HepG2 (cell line): Measurements from ENCODE around the gene NFE2L2. TPM values are rescaled to one million over a fixed set of nuclear protein-coding genes. Genes with fewer than 3 reads are reported as not detected.

ENCODE experiments used
- AGO1 ChIP-seq: fragments of 200-400 bp; formaldehyde crosslinking; IDR thresholded peaks from 2 replicates; pipeline ENCODE4 v1.6.1; 2017; ENCODE audit warnings: mild to moderate bottlenecking, low read depth, low read length, moderate library complexity; ENCODE audit not compliant: poor library complexity, severe bottlenecking
- AHR ChIP-seq: IDR thresholded peaks from 2 replicates; pipeline ENCODE4 v1.6.1; 2018; ENCODE audit warnings: missing genetic modification reagents, missing compliant biosample characterization
- ATF3 ChIP-seq: sonication (generic); formaldehyde crosslinking; IDR thresholded peaks from 2 replicates; pipeline ENCODE4 v1.4.0; 2020; ENCODE audit warnings: missing genetic modification reagents
- FOSL1 ChIP-seq: sonication (generic); formaldehyde crosslinking; IDR thresholded peaks from 2 replicates; pipeline ENCODE4 v1.9.0; 2021; ENCODE audit warnings: missing genetic modification reagents, borderline replicate concordance
- GABPA ChIP-seq, 2 experiments: IDR thresholded peaks; 2 replicates each; pipeline ENCODE4 v1.6.1; 2011 to 2016; ENCODE audit warnings: low read depth in 2 of 2, low read length in 1 of 2, missing biosample characterization in 1 of 2, missing genetic modification characterization in 1 of 2
- HDAC1 ChIP-seq: sonication (generic); formaldehyde crosslinking; IDR thresholded peaks from 2 replicates; pipeline ENCODE4 v1.5.1; 2020; ENCODE audit warnings: mild to moderate bottlenecking, missing genetic modification reagents
- HOXA9 ChIP-seq: sonication (generic); formaldehyde crosslinking; IDR thresholded peaks from 2 replicates; pipeline ENCODE4 v1.8.1; 2022; ENCODE audit warnings: missing genetic modification reagents, mild to moderate bottlenecking, moderate library complexity, borderline replicate concordance
- KLF16 ChIP-seq, 2 experiments: sonication (generic) in 1 of 2; formaldehyde crosslinking in 1 of 2; IDR thresholded peaks; 2 replicates each; pipeline versions ENCODE4 v1.6.1 to v1.8.0; 2016 to 2023; ENCODE audit warnings: missing genetic modification reagents in 2 of 2, missing compliant biosample characterization in 1 of 2
- NR2F6 ChIP-seq, 2 experiments: IDR thresholded peaks; 2 replicates each; pipeline ENCODE4 v1.6.1; 2016; ENCODE audit warnings: antibody characterized with exemption in 1 of 2, mild to moderate bottlenecking in 1 of 2
- RCOR2 ChIP-seq: IDR thresholded peaks from 2 replicates; pipeline ENCODE4 v1.6.1; 2016; ENCODE audit warnings: missing biosample characterization, missing genetic modification reagents
- RFXAP ChIP-seq: sonication (generic); formaldehyde crosslinking; IDR thresholded peaks from 2 replicates; pipeline ENCODE4 v1.4.0; 2020; ENCODE audit warnings: missing genetic modification reagents, borderline replicate concordance
- UBTF ChIP-seq: sonication (generic); formaldehyde crosslinking; IDR thresholded peaks from 2 replicates; pipeline ENCODE4 v1.4.0; 2020; ENCODE audit warnings: mild to moderate bottlenecking, missing genetic modification reagents
- ZBTB20 ChIP-seq: sonication (generic); formaldehyde crosslinking; IDR thresholded peaks from 2 replicates; pipeline ENCODE4 v1.8.1; 2023; ENCODE audit warnings: missing genetic modification reagents, low read depth, mild to moderate bottlenecking, borderline replicate concordance
- ZBTB7B ChIP-seq: sonication (generic); formaldehyde crosslinking; IDR thresholded peaks from 2 replicates; pipeline ENCODE4 v1.4.0; 2020; ENCODE audit warnings: missing genetic modification reagents
- ZFP1 ChIP-seq: IDR thresholded peaks from 2 replicates; pipeline ENCODE4 v1.6.1; 2016
- ZNF362 ChIP-seq: sonication (generic); formaldehyde crosslinking; IDR thresholded peaks from 2 replicates; pipeline ENCODE4 v1.4.0; 2020; ENCODE audit warnings: missing genetic modification reagents, mild to moderate bottlenecking, borderline replicate concordance
- ZNF816 ChIP-seq: sonication (generic); formaldehyde crosslinking; IDR thresholded peaks from 2 replicates; pipeline ENCODE4 v1.8.0; 2022; ENCODE audit warnings: missing genetic modification reagents, mild to moderate bottlenecking, borderline replicate concordance
- polyA plus RNA-seq, 8 experiments: library from polyadenylated mRNA; depleted of rRNA in 3 of 8; stranded (reverse) in 7 of 8; unstranded in 1 of 8; fragments of >200 nt; fragmentation: Illumina TruSeq in 4 of 8; extraction: Trizol in 4 of 8; gene quantifications; 2 replicates each; pipeline versions ENCODE4 v1.2.1 to v1.2.3, GENCODE V29; 2011 to 2016; ENCODE audit warnings: low read depth in 4 of 8, missing spikeins in 1 of 8, mixed read lengths in 1 of 8; ENCODE audit not compliant: insufficient read depth in 1 of 8
- total RNA-seq, 5 experiments: library from RNA; depleted of rRNA; stranded (reverse); fragments of >200 nt; fragmentation: Illumina TruSeq; extraction: Trizol; gene quantifications; 2 replicates each; pipeline ENCODE4 v1.2.3, GENCODE V29; 2016; ENCODE audit warnings: low read depth in 1 of 5
- TF ChIP-seq, protein P1 (sequence below): sonication (generic); formaldehyde crosslinking; IDR thresholded peaks from 2 replicates; pipeline ENCODE4 v1.4.0; 2020; ENCODE audit warnings: missing genetic modification reagents, borderline replicate concordance
- TF ChIP-seq, protein P2 (sequence below): sonication (generic); formaldehyde crosslinking; IDR thresholded peaks from 2 replicates; pipeline ENCODE4 v1.5.1; 2020; ENCODE audit warnings: missing genetic modification reagents, mild to moderate bottlenecking, borderline replicate concordance

Gene NFE2L2
- total and polyA plus RNA-seq, 2 of the 13 experiments (the other 11 are each of a cell fraction or from before 2014, with no cell fraction given) = 84.6 to 215 TPM

- no peak for TF ChIP-seq UBTF
- 0 out of 2 replicates have a peak, but pooled peaks have one; percentile 18 for TF ChIP-seq ZBTB20 (CRISPR knock-in tag)
- TF ChIP-seq ATF3 (CRISPR knock-in tag) = peak; percentile 49; the same call in 1 of the 2 replicates
- TF ChIP-seq ZNF362 (CRISPR knock-in tag) = peak; percentile 46; the same call in 1 of the 2 replicates
- TF ChIP-seq ZNF816 (CRISPR knock-in tag) = 0 out of 2 replicates have a peak, but pooled peaks have one; percentile 73
- no peak for TF ChIP-seq RFXAP
- 0 out of 2 replicates have a peak, but pooled peaks have one; percentile 60 for TF ChIP-seq RCOR2 (CRISPR knock-in tag)
- TF ChIP-seq, protein P1, sequence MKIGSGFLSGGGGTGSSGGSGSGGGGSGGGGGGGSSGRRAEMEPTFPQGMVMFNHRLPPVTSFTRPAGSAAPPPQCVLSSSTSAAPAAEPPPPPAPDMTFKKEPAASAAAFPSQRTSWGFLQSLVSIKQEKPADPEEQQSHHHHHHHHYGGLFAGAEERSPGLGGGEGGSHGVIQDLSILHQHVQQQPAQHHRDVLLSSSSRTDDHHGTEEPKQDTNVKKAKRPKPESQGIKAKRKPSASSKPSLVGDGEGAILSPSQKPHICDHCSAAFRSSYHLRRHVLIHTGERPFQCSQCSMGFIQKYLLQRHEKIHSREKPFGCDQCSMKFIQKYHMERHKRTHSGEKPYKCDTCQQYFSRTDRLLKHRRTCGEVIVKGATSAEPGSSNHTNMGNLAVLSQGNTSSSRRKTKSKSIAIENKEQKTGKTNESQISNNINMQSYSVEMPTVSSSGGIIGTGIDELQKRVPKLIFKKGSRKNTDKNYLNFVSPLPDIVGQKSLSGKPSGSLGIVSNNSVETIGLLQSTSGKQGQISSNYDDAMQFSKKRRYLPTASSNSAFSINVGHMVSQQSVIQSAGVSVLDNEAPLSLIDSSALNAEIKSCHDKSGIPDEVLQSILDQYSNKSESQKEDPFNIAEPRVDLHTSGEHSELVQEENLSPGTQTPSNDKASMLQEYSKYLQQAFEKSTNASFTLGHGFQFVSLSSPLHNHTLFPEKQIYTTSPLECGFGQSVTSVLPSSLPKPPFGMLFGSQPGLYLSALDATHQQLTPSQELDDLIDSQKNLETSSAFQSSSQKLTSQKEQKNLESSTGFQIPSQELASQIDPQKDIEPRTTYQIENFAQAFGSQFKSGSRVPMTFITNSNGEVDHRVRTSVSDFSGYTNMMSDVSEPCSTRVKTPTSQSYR (CRISPR knock-in tag) = peak; percentile 15; the same call in 1 of the 2 replicates
- TF ChIP-seq ZFP1 (CRISPR knock-in tag) = 0 out of 2 replicates have a peak, but pooled peaks have one; percentile 22
- TF ChIP-seq FOSL1 (CRISPR knock-in tag) = peak; percentile 60; the same call in 1 of the 2 replicates
- TF ChIP-seq NR2F6 (IDR thresholded peaks at IDR 0.05) = no peak; the same call in 1 of the 2 replicates
- peak; percentile 36; the same call in 1 of the 2 replicates for TF ChIP-seq NR2F6 (CRISPR knock-in tag; IDR thresholded peaks at IDR 0.05)
- TF ChIP-seq AGO1 = no peak
- TF ChIP-seq HDAC1 (CRISPR knock-in tag) = 0 out of 2 replicates have a peak, but pooled peaks have one; percentile 34
- no peak for TF ChIP-seq ZBTB7B
- TF ChIP-seq HOXA9 (CRISPR knock-in tag) = no peak
- TF ChIP-seq, protein P2, sequence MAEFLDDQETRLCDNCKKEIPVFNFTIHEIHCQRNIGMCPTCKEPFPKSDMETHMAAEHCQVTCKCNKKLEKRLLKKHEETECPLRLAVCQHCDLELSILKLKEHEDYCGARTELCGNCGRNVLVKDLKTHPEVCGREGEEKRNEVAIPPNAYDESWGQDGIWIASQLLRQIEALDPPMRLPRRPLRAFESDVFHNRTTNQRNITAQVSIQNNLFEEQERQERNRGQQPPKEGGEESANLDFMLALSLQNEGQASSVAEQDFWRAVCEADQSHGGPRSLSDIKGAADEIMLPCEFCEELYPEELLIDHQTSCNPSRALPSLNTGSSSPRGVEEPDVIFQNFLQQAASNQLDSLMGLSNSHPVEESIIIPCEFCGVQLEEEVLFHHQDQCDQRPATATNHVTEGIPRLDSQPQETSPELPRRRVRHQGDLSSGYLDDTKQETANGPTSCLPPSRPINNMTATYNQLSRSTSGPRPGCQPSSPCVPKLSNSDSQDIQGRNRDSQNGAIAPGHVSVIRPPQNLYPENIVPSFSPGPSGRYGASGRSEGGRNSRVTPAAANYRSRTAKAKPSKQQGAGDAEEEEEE (CRISPR knock-in tag) = no peak
- TF ChIP-seq AHR (CRISPR knock-in tag) = no peak
- TF ChIP-seq GABPA (IDR thresholded peaks at IDR 0.05; ENCODE audit: low read depth, low read length) = no peak
- TF ChIP-seq GABPA (CRISPR knock-in tag; IDR thresholded peaks at IDR 0.05; ENCODE audit: low read depth) = peak; percentile 43
- peak in 1 of 2 experiments; percentile 90; a peak in 2 of 4 replicates for TF ChIP-seq KLF16 (CRISPR knock-in tag; IDR thresholded peaks at IDR 0.05)
Measured at GRCh38 chr2:177242121-177242987, 22.2 kb downstream of the NFE2L2 start (continued).
